Activated naive CD8-positive, alpha-beta T cell treated with anti-CD3 and anti-CD28 coated beads, Interleukin-2, amount 50 U/mL, for 24 hours (primary cell): ENCODE measurements around the gene PIK3CB.
"Not testable (repeated sequence)": the region's sequence is repeated elsewhere in the genome, so short reads cannot be mapped to it uniquely, and the experiment has no call there.

Source experiments
- ATAC-seq: fragments of 150-1000 bp; cut with Tn5 transposase; one replicate; pipeline ENCODE4 v1.10.0; 2021
- DNase-seq: peaks from one replicate; pipeline ENCODE4 v3.0.0; 2021
- H3K27ac Mint-ChIP-seq: one replicate; pipeline ENCODE4 v1.8.0; 2021; ENCODE audit warnings: mild to moderate bottlenecking, mixed read lengths
- H3K27me3 Mint-ChIP-seq: one replicate; pipeline ENCODE4 v1.8.0; 2021; ENCODE audit warnings: mixed read lengths
- H3K36me3 Mint-ChIP-seq: one replicate; pipeline ENCODE4 v1.8.0; 2021; ENCODE audit warnings: low read depth, mixed read lengths
- H3K4me1 Mint-ChIP-seq: one replicate; pipeline ENCODE4 v1.8.0; 2021; ENCODE audit warnings: mixed read lengths
- H3K4me3 Mint-ChIP-seq: one replicate; pipeline ENCODE4 v1.8.0; 2021; ENCODE audit warnings: mild to moderate bottlenecking, moderate library complexity, mixed read lengths
- H3K9me3 Mint-ChIP-seq: one replicate; pipeline ENCODE4 v1.8.0; 2021; ENCODE audit warnings: mixed read lengths

The PIK3CB gene

GRCh38 chr3:138642226-138642926, 192.4 kb downstream of the PIK3CB start:
- Mint-ChIP-seq H3K27me3 (no peaks in the 10 kb centered on the region), H3K27ac (no peak overlapping the region), H3K9me3 (peaks cover 55% of the 10 kb centered on the region), H3K4me3 (no peak overlapping the region), H3K36me3 (peaks cover 16% of the 10 kb centered on the region), H3K4me1 (no peaks in the 10 kb centered on the region)
- no peak for DNase-seq
- ATAC-seq: no peak

GRCh38 chr3:138640537-138640936, 194.2 kb downstream of the PIK3CB start:
- Mint-ChIP-seq H3K36me3 (peaks cover 13% of the 10 kb centered on the region), H3K27ac (no peak overlapping the region), H3K4me3 (no peak overlapping the region), H3K9me3 (peaks cover 40% of the 10 kb centered on the region), H3K4me1 (no peaks in the 10 kb centered on the region), H3K27me3 (no peaks in the 10 kb centered on the region)
- ATAC-seq: no peak
- DNase-seq: no peak

DNA sequence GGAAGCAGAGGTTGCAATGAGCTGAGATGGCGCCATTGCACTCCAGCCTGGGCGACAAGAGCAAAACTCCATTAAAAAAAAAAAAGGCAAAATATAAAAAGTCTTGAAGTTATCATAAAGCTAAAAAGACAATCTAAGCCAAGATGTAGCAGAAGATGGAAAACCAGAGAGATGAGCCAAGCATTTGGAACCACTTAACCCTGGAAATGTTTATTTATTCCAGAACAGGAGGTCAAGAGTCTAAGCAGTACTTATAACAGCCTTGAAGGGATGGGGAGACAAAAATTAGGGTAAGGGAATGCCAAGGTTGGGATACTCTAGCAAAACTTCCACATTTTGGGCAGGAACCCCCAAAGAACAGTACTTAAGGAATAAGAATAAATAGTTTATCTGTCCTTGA, 196.1 kb downstream of the PIK3CB start:
- Mint-ChIP-seq H3K4me3 (no peak overlapping the region), H3K9me3 (peaks cover 28% of the 10 kb centered on the region), H3K27me3 (no peaks in the 10 kb centered on the region), H3K36me3 (peaks cover 10% of the 10 kb centered on the region), H3K4me1 (no peaks in the 10 kb centered on the region), H3K27ac (no peak overlapping the region)
- DNase-seq: no peak
- ATAC-seq: no peak

GRCh38 chr3:138629526-138629925, 205.2 kb downstream of the PIK3CB start:
- no peak for DNase-seq
- no peak for ATAC-seq
- Mint-ChIP-seq H3K4me3 (no peak overlapping the region), H3K27ac (no peak overlapping the region), H3K4me1 (peaks cover 8% of the 10 kb centered on the region), H3K27me3 (no peaks in the 10 kb centered on the region), H3K9me3 (no peaks in the 10 kb centered on the region), H3K36me3 (no peaks in the 10 kb centered on the region)

DNA sequence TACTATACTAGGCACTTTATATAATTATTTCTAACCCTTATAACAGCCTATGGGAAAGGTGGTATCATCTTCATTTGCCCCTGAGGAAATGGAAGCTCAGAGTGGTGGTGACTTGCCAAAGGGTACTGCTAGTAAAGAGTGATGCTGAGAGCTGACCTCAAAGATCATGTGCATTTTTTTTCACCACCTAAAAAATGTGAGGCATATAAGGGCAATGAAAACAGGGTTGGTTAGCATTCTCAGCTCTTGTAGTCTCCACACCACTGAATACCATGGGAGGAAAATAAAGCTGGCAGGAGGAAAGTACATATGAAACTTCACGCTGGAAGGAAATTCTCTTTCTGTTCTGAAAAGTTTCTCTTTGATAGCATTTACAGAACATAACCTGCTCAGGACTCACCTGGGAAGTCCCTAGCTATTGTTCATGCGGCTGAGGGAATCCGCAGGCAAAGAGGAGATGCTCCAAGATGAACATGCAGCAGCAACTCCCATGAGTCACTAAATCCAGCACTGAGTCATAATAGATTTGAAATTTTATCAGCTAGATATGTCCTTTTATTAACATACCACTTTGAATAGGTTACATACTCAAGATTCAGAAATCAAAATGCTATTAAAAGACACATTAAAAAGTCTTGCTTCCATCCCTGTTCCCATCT, 208.9 kb downstream of the PIK3CB start:
- Mint-ChIP-seq H3K9me3 (no peaks in the 10 kb centered on the region), H3K4me1 (peaks cover 8% of the 10 kb centered on the region), H3K27me3 (no peaks in the 10 kb centered on the region), H3K4me3 (no peak overlapping the region), H3K27ac (no peak overlapping the region), H3K36me3 (no peaks in the 10 kb centered on the region)
- ATAC-seq (peak; percentile 49), DNase-seq (no peak)

GRCh38 chr3:138624518-138624917, 210.2 kb downstream of the PIK3CB start:
- Mint-ChIP-seq H3K27me3 (no peaks in the 10 kb centered on the region), H3K4me1 (peaks cover 8% of the 10 kb centered on the region), H3K36me3 (no peaks in the 10 kb centered on the region), H3K9me3 (no peaks in the 10 kb centered on the region), H3K27ac (no peak overlapping the region), H3K4me3 (no peak overlapping the region)
- DNase-seq: no peak
- ATAC-seq: no peak

DNA sequence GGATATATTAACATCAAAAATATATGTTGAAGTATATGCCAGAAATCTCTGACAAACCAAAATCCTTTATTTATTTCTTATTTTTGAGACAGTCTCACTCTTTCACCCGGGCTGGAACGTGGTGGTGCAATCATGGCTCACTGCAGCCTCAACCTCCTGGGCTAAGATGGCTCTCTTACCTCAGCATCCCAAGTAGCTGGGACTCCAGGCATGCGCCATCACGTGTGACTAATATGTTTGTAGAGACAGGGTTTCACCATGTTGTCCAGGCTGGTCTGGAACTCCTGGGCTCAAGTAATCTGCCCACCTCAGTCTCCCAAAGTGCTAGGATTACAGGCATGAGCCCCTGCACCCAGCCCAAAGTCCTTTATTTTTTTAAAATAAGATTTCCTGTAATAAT, 214.3 kb downstream of the PIK3CB start:
- no peak for ATAC-seq
- Mint-ChIP-seq H3K36me3 (no peaks in the 10 kb centered on the region), H3K9me3 (no peaks in the 10 kb centered on the region), H3K4me1 (no peaks in the 10 kb centered on the region), H3K27me3 (no peaks in the 10 kb centered on the region), H3K4me3 (no peak overlapping the region), H3K27ac (no peak overlapping the region)
- no peak for DNase-seq

DNA sequence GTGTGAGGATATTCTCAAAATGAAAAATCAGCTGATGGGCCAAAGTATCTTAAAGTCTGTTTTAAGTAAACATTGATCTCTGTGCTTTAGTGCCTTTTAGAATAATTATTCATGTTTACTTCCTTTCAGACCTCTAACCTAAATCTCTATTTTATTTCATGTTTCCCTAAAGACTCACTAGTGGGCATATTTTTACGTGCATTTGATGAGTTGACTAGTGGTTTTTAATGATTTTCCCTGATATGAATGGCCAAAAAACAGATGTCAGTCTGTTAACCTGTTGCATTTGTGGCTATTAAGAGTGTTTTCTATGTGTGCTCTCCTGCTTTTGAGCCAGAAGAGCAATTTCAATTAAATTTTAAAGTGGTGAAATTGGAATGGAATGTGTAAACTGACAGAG, 219.3 kb downstream of the PIK3CB start:
- Mint-ChIP-seq H3K4me1 (no peaks in the 10 kb centered on the region), H3K36me3 (peaks cover 2% of the 10 kb centered on the region), H3K27me3 (no peaks in the 10 kb centered on the region), H3K9me3 (no peaks in the 10 kb centered on the region), H3K27ac (no peak overlapping the region), H3K4me3 (no peak overlapping the region)
- ATAC-seq: no peak
- DNase-seq: no peak

- Mint-ChIP-seq H3K4me1 (peaks cover 14% of the 10 kb centered on the region), H3K36me3 (peaks cover 4% of the 10 kb centered on the region), H3K27ac (peak overlapping the region; percentile 93), H3K9me3 (no peaks in the 10 kb centered on the region), H3K27me3 (no peaks in the 10 kb centered on the region), H3K4me3 (peak overlapping the region; percentile 83)
- no peak for DNase-seq
- ATAC-seq: no peak
Measured at GRCh38 chr3:138609898-138610266, 224.8 kb downstream of the PIK3CB start.

DNA sequence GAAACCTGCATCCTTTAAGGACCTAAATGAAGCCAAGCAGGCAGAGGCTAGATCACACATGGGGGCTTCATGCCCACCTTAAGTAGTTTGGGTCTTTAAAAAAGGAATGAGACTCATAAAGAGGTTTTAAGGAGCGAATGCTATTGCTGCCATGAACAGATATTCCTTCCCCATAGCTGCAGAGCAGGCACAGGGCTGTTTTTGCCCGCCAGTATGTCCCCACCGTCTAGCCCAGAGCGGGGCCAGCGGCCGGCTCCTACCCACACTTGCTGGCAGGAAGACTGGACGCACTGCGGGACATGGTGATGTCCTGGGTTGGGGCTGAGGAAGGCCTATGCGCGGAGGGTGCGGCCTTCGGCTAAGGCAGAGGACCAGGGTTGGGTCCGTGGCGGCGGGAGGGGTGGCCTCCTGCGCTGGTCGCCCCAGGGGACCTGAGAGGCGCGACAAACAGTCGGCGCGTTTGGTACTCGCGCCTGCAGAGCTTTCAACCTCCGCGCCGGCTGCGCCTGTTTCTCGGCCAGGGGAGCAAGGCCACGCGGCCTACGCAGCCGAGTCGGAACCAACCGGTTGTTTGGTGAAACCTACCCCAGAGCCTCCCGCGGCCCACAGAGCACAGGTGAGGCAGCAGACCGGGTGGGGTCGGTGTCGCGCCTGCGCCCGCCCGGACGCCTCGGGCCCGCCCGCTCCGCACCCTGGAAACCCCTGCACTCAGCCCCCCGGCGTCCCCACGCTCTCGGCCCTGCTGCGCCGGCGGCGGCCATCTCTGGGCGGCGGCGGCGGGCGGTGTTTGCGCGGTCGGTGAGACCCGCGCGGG, 226.2 kb downstream of the PIK3CB start, which contains the start of gene FAIM:
Gene FAIM, plus strand, starts transcription at position 450 of the 814 bp plus-strand sequence. CDS start 10,956 bp downstream, outside the sequence.
- Mint-ChIP-seq H3K27me3 (no peaks in the 10 kb centered on the region), H3K4me1 (peaks cover 14% of the 10 kb centered on the region), H3K4me3 (peak within 1 kb of the TSS; percentile 83), H3K36me3 (peaks cover 4% of the 10 kb centered on the region), H3K9me3 (no peaks in the 10 kb centered on the region), H3K27ac (peak within 1 kb of the TSS; percentile 93)
- peak; percentile 84 for ATAC-seq
- peak; percentile 67 for DNase-seq

DNA sequence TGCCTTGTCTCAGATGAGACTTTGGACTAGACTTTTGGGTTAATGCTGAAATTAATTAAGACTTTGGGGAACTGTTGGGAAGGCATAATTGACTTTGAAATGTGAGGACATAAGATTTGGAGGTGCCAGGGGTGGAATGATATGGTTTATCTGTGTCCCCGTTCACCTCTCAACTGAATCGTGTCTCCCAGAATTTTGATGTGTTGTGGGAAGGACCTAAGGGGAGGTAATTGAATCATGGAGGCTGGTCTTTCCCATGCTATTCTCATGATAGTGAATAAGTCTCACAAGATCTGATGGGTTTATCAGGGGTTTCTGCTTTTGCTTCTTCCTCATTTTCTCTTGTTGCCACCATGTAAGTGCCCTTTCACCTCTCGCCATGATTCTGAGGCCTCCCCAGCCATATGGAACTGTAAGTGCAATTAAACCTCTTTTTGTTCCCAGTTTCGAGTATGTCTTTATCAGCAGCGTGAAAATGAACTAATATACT, 230.6 kb downstream of the PIK3CB start:
- DNase-seq, ATAC-seq, H3K36me3 Mint-ChIP-seq, H3K4me3 Mint-ChIP-seq, H3K27me3 Mint-ChIP-seq, H3K4me1 Mint-ChIP-seq, H3K27ac Mint-ChIP-seq, H3K9me3 Mint-ChIP-seq: not testable (repeated sequence)
